HCT116 (cell line): Measurements from ENCODE around the gene FERMT3. TPM values are rescaled to one million over a fixed set of nuclear protein-coding genes. Genes with fewer than 3 reads are reported as not detected.

Experiments
- ATAC-seq: fragments of 200-7000 bp; cut with Tn5 transposase; 2 replicates; pipeline ENCODE4 v1.9.1; 2020; ENCODE audit warnings: mild to moderate bottlenecking, moderate library complexity
- BruUV-seq: library from RNA; stranded (reverse); fragments of 400-500 nt; replicated peaks from 2 replicates; lab custom pipeline; 2021; lab: Mats Ljungman, UMichigan
- CTCF ChIA-PET: fragments of 300-600 bp; sonication (Branson Sonifier 250); formaldehyde crosslinking; loops from one replicate; lab custom pipeline; 2021; ENCODE audit warnings: antibody characterized with exemption; lab: Charles Lee
- POLR2A ChIA-PET: fragments of 300-600, 350-600 bp; sonication (Branson Sonifier 250); formaldehyde crosslinking; loops from one replicate; lab custom pipeline; 2021; ENCODE audit warnings: antibody characterized with exemption; lab: Charles Lee
- RAD21 ChIA-PET, 2 experiments: fragments of 300-600 bp; sonication (Branson Sonifier 250); formaldehyde crosslinking; loops; one replicate each; lab custom pipeline; 2023; ENCODE audit warnings: low total read pairs in 2 of 2; ENCODE audit not compliant: uncharacterized antibody in 2 of 2, unreplicated experiment in 2 of 2, low non-redundant PET in 1 of 2; lab: Charles Lee
- DNase-seq: peaks from one replicate; pipeline ENCODE4 v3.0.0-alpha.2; 2010; ENCODE audit warnings: low read depth, low spot score
- H2AFZ ChIP-seq: fragments of 200-600 bp; shearing (Covaris generic), sonication (generic); 2 replicates; pipeline ENCODE4 v1.6.1; 2017; ENCODE audit warnings: low read depth, mixed run types, mixed read lengths, antibody characterized with exemption, low read length; ENCODE audit not compliant: poor library complexity, severe bottlenecking
- H3K27ac ChIP-seq: 2 replicates; pipeline ENCODE4 v1.5.1; 2012; ENCODE audit warnings: low read depth, low read length
- H3K27me3 ChIP-seq: fragments of 200-600 bp; sonication (generic); 2 replicates; pipeline ENCODE4 v1.6.1; 2016; ENCODE audit warnings: mixed run types, low read length, mixed read lengths; ENCODE audit not compliant: insufficient read depth
- H3K36me3 ChIP-seq, 2 experiments: fragments of 200-500 bp in 1 of 2; fragments of 200-600 bp in 1 of 2; sonication (Bioruptor generic) in 1 of 2; sonication (generic) in 1 of 2; 2 replicates each; pipeline versions ENCODE4 v1.5.1 to v1.6.1; 2014 to 2016; ENCODE audit warnings: low read length in 2 of 2, inconsistent platforms in 1 of 2, mixed read lengths in 1 of 2, mixed run types in 1 of 2; ENCODE audit not compliant: insufficient read depth in 2 of 2, control insufficient read depth in 1 of 2
- H3K4me1 ChIP-seq, 2 experiments: fragments of 200-600 bp in 1 of 2; sonication (generic) in 1 of 2; 2 replicates each; pipeline versions ENCODE4 v1.5.1 to v1.6.1; 2012 to 2017; ENCODE audit warnings: low read length in 2 of 2, inconsistent platforms in 1 of 2, mild to moderate bottlenecking in 1 of 2, mixed read lengths in 1 of 2, mixed run types in 1 of 2, moderate library complexity in 1 of 2; ENCODE audit not compliant: insufficient read depth in 2 of 2, control insufficient read depth in 1 of 2
- H3K4me2 ChIP-seq: fragments of 200-600 bp; sonication (generic); 2 replicates; pipeline ENCODE4 v1.6.1; 2017; ENCODE audit warnings: mixed run types, low read length, mixed read lengths
- H3K4me3 ChIP-seq, 2 experiments: fragments of 200-600 bp in 1 of 2; sonication (generic) in 1 of 2; replicated peaks in 1 of 2; 2 replicates each; pipeline ENCODE4 v1.5.1; 2011 to 2016; ENCODE audit warnings: low read length in 2 of 2, control low read depth in 1 of 2, low read depth in 1 of 2, mild to moderate bottlenecking in 1 of 2, mixed read lengths in 1 of 2, mixed run types in 1 of 2
- H3K79me2 ChIP-seq: fragments of 200-600 bp; sonication (generic); 2 replicates; pipeline ENCODE4 v1.6.1; 2017; ENCODE audit warnings: mild to moderate bottlenecking, mixed run types, low read length, moderate library complexity, mixed read lengths; ENCODE audit not compliant: insufficient read depth
- H3K9ac ChIP-seq: fragments of 200-600 bp; sonication (generic); 2 replicates; pipeline ENCODE4 v1.6.1; 2016; ENCODE audit warnings: low read length, mixed read lengths
- H3K9me2 ChIP-seq: fragments of 200-600 bp; sonication (generic), shearing (Covaris generic); 2 replicates; pipeline ENCODE4 v1.6.1; 2017; ENCODE audit warnings: mixed run types, mild to moderate bottlenecking, moderate library complexity; ENCODE audit not compliant: insufficient read depth
- H3K9me3 ChIP-seq, 2 experiments: fragments of 200-500 bp in 1 of 2; fragments of 200-600 bp in 1 of 2; sonication (Bioruptor generic) in 1 of 2; sonication (generic) in 1 of 2; 2 replicates each; pipeline ENCODE4 v1.6.1; 2014 to 2017; ENCODE audit warnings: low read length in 2 of 2, mixed read lengths in 2 of 2, inconsistent platforms in 1 of 2, low read depth in 1 of 2, mild to moderate bottlenecking in 1 of 2, mixed run types in 1 of 2, moderate library complexity in 1 of 2; ENCODE audit not compliant: control insufficient read depth in 1 of 2, insufficient read depth in 1 of 2
- H4K20me1 ChIP-seq: fragments of 200-600 bp; sonication (generic), shearing (Covaris generic); 2 replicates; pipeline ENCODE4 v1.6.1; 2017; ENCODE audit warnings: mixed run types, mild to moderate bottlenecking, moderate library complexity; ENCODE audit not compliant: insufficient read depth
- EGR1 ChIP-seq: IDR thresholded peaks from 2 replicates; pipeline ENCODE4 v1.6.1; 2012; ENCODE audit warnings: low read depth
- ELF1 ChIP-seq: IDR thresholded peaks from 2 replicates; pipeline ENCODE4 v1.6.1; 2012; ENCODE audit warnings: low read depth, borderline replicate concordance
- FOSL1 ChIP-seq: IDR thresholded peaks from 2 replicates; pipeline ENCODE4 v1.6.1; 2012; ENCODE audit warnings: low read depth
- POLR2A ChIP-seq: IDR thresholded peaks from 2 replicates; pipeline ENCODE4 v1.7.0; 2011; ENCODE audit warnings: borderline replicate concordance; ENCODE audit not compliant: insufficient read depth, insufficient read length; ENCODE audit errors: extremely low read depth
- POLR2AphosphoS5 ChIP-seq: IDR thresholded peaks from 2 replicates; pipeline ENCODE4 v1.6.1; 2011; ENCODE audit warnings: mild to moderate bottlenecking, low read depth, low read length, moderate library complexity
- SIN3A ChIP-seq: IDR thresholded peaks from 2 replicates; pipeline ENCODE4 v1.6.1; 2012; ENCODE audit warnings: low read depth
- SRF ChIP-seq: IDR thresholded peaks from 2 replicates; pipeline ENCODE4 v1.6.1; 2012; ENCODE audit warnings: low read depth
- YY1 ChIP-seq: IDR thresholded peaks from 2 replicates; pipeline ENCODE4 v1.6.1; 2011; ENCODE audit warnings: low read length, low read depth, moderate library complexity, mild to moderate bottlenecking; ENCODE audit not compliant: insufficient replicate concordance; ENCODE audit errors: extremely low read depth
- intact Hi-C: fragments of 100-400 bp; cut with micrococcal nuclease; formaldehyde crosslinking; loops from 2 replicates; pipeline ENCODE4 v1.10.0; 2022
- total RNA-seq: library from RNA; stranded (reverse); gene quantifications from one replicate; pipeline ENCODE4 v1.2.1, GENCODE V29; 2021; ENCODE audit not compliant: unreplicated experiment
- TF ChIP-seq, protein P1 (sequence below): IDR thresholded peaks from 2 replicates; pipeline ENCODE4 v1.6.1; 2012

The FERMT3 gene
- total RNA-seq, 1 experiment from 2014 or later, result 4.3 TPM

GRCh38 chr11:64178951-64179639 is 27.4 kb upstream of the FERMT3 start:
- intact Hi-C loops, result no loop called here
- Histone ChIP-seq H3K9ac (no peak overlapping the region), H3K4me1 (peaks cover 17 to 35% of the 10 kb centered on the region in 2 experiments), H3K9me2 (no peaks in the 10 kb centered on the region), H3K79me2 (peaks cover 13% of the 10 kb centered on the region), H4K20me1 (no peaks in the 10 kb centered on the region), H3K36me3 (no peaks in the 10 kb centered on the region), H3K9me3 (no peaks in the 10 kb centered on the region), H3K27me3 (no peaks in the 10 kb centered on the region), H3K4me3 (no peak overlapping the region), H2AFZ (no peak overlapping the region), H3K27ac (no peak overlapping the region), H3K4me2 (no peak overlapping the region)
- ChIA-PET CTCF (no interaction called here), RAD21 (no interaction called here), POLR2A (no interaction called here)
- TF ChIP-seq EGR1 (no peak), ELF1 (no peak), FOSL1 (no peak), SIN3A (no peak), POLR2AphosphoS5 (no peak), POLR2A (no peak), SRF (no peak), YY1 (no peak)
- ATAC-seq, result no peak
- no peak for DNase-seq
- BruUV-seq, result no TSS peak

GRCh38 chr11:64180891-64181290 is 25.6 kb upstream of the FERMT3 start:
- peak overlapping the region in 1 of 2 experiments; percentile 41; a peak in 1 of 4 replicates for H3K4me3 ChIP-seq
- TF ChIP-seq, protein P1, sequence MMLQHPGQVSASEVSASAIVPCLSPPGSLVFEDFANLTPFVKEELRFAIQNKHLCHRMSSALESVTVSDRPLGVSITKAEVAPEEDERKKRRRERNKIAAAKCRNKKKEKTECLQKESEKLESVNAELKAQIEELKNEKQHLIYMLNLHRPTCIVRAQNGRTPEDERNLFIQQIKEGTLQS, result no peak
- TF ChIP-seq POLR2A, result no peak
- TF ChIP-seq, all 23 proteins: peak for 0
- H3K4me1 ChIP-seq, result peaks cover 24 to 46% of the 10 kb centered on the region in 2 experiments
- peaks cover 26% of the 10 kb centered on the region for H3K79me2 ChIP-seq
- H3K36me3 ChIP-seq, result no peaks in the 10 kb centered on the region
- peak overlapping the region; percentile 81 for H3K4me2 ChIP-seq
- intact Hi-C loops, result no loop called here
- DNase-seq (no peak), ATAC-seq (no peak)
- BruUV-seq, result no TSS peak
- ChIA-PET CTCF (interaction anchor here (1.2 to 1.4 kb wide), 2 partner anchors 23 to 120 kb away, joined by 4 to 9 read pairs; no protein-coding TSS in a partner anchor), RAD21 (no interaction called here), POLR2A (interaction anchor here (1.0 kb wide), 1 partner anchor 66 kb away, joined by 3 read pairs; the partner anchor contains the start of gene PPP1R14B)
- H3K9me2 ChIP-seq, result no peaks in the 10 kb centered on the region
- H3K27ac ChIP-seq, result no peak overlapping the region
- peak overlapping the region; percentile 54 for H3K9ac ChIP-seq
- no peak overlapping the region for H2AFZ ChIP-seq
- H3K27me3 ChIP-seq, result no peaks in the 10 kb centered on the region
- no peaks in the 10 kb centered on the region for H4K20me1 ChIP-seq
- no peaks in the 10 kb centered on the region for H3K9me3 ChIP-seq
